GM21526 (cell line): ENCODE data around the gene ZNF135.

Source experiments
- ATAC-seq: cut with Tn5 transposase; IDR thresholded peaks from one replicate; pipeline ENCODE4 v1.9.1; 2021; ENCODE audit warnings: moderate library complexity; ENCODE audit not compliant: unreplicated experiment, low FRiP score

The ZNF135 gene

DNA sequence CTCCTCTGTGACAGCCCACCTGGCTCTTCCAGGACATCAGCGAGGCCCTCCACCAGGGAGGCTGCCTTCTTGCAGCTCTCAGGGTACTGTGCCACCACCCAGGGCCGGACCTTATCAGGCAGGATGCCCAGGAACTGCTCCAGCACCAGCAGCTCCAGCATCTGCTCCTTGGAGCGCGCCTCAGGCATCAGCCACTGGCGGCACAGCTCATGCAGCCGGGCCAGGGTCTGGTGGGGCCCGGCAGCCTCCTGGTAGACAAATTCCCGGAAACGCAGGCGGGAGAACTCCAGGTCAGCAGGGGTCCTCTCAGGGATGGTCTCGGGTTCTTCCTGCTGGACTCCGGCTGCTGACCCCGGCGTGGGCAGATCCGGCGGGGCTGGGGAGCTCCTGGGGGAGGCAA, 30.8 kb downstream of the ZNF135 start:
- no peak for ATAC-seq

GRCh38 chr19:58091251-58091995, 32.3 kb downstream of the ZNF135 start:
- no peak for ATAC-seq

DNA sequence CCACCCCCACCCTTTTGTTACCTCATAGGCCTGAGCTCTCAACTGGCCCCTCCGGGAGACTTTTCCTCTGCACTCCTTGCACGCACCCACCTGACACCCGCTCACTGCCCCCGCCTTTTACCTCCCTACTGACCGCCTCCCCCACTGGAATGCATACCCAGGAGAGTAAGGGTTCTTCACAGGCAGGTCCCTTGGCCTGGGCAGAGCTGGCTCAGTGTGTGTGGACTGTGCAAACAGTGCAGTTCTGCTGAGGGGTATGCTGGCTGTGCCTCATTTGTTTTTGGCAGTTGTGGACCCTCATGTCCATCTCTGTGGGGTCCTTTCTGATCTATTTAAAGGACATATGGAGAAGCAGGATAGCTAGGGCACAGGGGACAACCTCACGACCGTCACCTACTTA, 34.0 kb downstream of the ZNF135 start:
- no peak for ATAC-seq

DNA sequence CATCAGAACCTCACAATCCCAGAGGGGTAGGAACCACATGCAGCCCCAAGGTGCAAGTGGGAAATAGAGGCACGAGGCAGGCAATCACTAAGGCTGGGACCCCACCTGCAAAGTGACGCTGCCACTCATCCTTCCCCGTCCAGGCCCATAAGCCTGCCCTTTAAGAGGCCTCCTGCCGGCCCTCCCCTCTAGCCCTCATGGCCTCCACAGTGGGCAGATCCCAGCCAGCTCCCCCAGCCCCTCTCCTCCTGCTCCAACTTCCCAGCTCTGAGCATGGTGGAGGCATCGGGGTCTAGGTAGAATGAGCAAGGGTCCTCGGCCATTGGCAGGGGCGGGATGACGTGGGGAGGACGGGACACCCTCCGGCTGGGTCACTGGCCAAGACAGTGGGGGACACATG, 36.2 kb downstream of the ZNF135 start:
- no peak for ATAC-seq

DNA sequence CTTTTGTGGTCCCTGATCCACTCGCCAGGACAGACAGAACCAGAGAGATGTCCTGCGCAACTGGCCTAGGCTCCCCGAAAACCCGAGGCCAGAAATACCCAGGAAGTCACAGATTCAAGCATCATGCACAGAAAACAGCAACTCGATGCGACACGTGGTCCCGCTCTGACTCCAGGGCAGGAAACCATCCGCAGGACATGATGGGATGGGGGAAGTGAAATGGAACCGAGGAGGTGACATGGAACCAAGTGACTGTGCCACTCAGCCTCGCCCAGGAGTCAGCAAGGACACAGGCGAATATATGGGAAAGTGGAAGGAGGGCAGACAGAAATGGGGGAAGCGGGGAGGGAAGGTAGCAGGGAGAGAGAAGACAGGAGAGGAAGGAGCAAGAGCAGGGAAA, 37.8 kb downstream of the ZNF135 start:
- ATAC-seq: no peak

- ATAC-seq: no peak
Observed at GRCh38 chr19:58097349-58097748, 38.3 kb downstream of the ZNF135 start.

DNA sequence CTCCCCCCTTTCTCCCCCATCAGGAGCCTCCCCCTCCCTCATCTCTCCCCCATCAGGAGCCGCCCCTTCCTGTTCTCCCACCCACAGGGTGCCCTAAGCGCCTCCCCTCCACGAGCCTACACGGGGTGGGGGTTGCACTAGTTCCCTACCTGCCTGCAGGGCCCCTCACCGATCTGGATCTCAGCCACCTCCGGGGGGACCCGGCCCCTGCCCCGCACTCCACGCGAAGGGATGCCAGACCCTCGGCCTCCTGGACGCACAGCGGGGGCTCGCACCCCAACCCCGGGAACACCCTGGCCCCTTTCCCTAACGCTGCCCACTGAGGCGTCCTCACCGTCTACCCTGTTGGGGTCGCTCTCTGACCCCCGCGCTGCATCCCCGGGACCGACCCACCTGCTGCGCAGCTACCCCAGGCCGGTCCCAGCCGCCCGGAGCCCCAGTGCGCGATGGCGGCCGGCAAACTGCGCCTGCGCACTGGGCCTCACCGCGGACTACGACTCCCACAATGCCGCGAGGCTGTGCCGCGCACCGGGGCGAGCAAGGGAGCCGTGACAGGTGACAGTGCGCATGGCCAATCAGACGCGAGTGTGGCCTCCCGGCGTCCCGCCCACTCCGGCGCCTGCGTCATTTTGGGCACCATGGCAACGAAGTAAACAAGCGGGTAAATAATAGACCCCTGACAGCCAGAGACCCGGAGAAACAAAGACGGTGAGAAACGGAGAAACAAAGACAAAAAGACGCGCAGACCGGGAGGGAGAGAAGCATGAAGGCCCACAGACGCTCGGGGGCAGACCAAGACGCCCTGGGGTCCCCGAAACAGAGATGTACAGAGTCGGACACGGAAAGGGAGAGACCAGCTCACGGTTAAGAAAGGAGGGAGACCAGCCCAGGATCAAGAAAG, 38.9 kb downstream of the ZNF135 start, which contains the start of gene ZSCAN18:
Gene ZSCAN18, minus strand, starts transcription at position 451 of the 901 bp plus-strand sequence. CDS start 7,964 bp downstream, outside the sequence.
- ATAC-seq: no peak

- no peak for ATAC-seq
Observed at GRCh38 chr19:58098682-58098998, 39.6 kb downstream of the ZNF135 start.

DNA sequence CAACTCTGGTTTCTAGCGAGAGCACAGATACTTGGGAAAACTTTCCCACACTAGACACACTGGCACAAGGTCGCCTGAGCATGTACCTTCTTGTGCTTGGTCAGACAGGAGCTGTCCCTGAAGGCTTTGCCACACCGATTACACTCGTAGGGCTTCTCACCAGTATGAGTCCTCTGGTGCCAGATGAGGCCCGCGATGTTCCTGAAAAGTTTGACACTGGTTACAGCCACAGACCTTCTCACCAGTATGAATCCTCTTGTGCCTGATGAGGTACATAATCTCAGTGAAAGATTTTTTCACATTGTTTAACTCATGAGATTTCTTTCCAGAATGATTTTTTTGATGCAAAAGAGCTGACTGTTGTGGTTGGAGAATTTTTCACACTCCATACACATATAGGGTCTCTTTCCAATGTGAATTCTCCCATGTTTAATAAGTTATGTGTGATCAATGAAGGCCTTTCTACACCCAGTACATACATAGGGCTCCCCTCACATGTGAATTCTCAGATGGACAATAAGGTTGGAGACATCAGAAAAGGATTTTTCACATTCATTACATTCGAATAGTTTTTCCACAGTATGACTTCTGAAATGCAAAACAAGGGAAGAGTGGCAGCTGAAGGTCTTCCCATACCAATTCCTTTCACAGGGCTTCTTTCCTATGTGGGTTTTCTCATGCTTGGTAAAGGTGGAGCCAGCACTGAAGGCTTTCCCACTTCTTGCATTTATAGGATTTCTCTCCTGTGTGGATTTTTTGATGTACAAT, 48.9 kb downstream of the ZNF135 start:
- no peak for ATAC-seq

DNA sequence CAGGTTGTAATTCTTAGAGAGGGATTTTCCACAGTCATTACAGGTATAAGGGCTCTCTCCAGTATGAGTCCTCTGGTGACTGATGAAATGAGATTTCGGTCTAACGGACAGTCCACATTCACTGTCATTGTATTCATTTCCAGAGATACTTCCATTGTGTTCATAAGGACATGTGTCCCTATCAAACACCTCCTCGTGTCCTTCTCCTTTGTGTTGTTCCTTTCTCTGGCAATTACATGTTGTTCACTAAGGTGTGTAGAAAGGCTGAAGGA, 49.4 kb downstream of the ZNF135 start:
- ATAC-seq: no peak

- no peak for ATAC-seq
Observed at GRCh38 chr19:58117841-58118575, 58.9 kb downstream of the ZNF135 start.

DNA sequence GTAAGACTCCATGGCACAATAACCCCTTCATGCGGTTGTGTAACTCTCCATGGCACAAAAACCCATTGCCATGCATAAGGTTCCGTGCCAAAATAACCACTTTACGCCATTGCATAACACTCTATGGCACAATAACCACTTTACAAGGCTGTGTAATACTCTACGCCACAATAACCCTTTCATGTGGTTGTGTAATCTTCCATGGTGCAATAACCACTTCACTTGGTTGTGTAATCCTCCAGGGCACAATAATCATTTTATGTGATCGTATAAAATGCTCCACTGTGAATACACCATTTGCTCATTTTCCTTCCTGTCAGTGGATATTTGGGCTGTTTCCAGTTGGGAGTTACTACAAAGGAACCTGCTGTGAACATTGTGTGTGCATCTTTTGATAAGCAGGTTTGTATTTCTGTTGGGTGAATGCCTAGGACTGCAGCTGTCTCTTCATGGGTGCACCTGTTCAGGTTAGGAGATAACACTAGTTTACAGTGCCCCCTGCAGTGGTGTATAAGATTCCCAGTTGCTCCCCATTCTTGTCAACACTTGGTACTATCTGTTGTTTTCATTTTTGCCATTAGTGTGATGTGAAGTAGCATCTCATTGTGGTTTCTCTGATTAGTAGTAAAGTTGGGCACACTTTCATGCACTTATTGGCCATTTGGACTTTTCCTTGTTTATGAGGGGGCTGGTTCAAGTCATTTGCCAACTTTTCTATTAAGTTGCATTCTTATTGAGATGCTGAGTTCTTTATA, 60.1 kb downstream of the ZNF135 start:
- ATAC-seq: no peak
